Smooth muscle cell of the brain vasculature (primary cell): ENCODE data around the gene HDAC4.

Source experiments
- DNase-seq: peaks from one replicate; pipeline ENCODE4 v3.0.0-alpha.2; 2012; ENCODE audit warnings: low read depth, low spot score

Gene HDAC4

DNA sequence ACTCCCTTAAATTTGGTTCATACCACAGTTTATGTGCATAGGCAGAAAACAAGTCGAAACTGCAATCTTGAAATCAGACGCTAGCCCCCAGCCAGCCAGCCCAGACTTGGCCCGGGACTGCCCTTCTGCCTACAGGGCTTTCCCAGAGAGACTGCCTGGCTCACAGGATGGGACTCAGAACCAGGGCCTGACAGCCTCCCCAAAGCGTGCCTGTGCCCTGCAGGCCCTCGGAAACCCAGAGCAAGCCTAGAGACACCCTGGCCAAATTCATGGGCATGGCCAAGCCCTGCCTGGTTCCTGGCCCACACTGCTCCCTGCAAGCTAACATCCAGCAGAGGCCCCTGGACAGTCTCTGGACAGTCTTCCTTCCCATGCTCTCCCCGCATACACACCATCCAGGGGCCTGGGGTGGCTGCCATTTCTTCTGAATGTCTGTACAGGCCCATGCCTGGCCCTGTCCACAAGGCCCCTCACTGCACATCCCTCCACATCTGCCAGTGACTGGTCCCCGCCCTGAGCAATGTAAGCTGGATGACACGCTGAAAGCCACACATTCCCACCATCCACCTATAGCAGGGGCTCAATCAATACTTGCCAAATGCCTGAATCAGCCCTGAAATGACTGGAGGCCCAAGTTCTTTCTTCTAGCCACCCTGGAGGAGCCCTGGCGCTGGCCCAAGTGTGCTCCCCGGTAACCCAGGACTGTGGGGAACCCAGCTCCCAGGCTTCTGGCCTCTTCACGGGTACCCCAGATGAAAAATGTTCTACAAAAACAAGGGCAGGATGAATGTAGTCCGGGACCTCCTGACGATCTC, 73.1 kb downstream of the HDAC4 start:
- DNase-seq, result no peak

DNA sequence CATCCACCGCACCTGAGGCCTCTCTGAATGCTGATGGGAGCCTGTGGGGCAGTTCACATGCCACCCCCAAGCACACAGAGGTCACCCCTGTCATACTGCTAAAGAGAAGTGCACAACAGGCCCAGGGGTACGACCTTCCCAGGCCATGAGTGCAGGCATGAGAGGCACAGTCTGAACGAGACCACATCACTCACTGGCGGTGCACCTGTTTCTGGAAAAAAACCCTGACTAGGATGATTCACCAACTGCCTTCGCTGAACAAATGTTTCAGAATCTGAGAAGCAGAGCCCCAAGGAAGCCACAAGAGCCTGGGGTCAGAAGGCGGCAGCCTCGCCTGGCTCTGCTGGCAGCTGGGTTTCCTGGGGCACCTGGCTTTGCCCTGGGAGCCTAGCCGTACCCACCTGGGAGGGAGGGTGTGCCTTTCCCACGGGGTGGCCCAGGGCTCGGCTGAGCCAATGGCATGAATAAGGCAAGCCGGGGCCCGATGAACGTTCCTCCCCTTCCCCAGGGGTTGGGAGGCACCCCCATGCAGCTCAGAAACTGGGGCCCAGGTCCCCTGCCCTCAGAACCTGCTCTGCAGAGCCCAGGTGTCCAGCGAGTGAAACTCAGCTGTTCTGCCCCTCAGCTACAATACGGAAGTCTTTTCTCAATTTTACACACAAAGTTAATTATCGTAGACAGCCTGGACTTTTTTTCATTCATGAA, 73.8 kb downstream of the HDAC4 start:
- DNase-seq, result no peak

DNA sequence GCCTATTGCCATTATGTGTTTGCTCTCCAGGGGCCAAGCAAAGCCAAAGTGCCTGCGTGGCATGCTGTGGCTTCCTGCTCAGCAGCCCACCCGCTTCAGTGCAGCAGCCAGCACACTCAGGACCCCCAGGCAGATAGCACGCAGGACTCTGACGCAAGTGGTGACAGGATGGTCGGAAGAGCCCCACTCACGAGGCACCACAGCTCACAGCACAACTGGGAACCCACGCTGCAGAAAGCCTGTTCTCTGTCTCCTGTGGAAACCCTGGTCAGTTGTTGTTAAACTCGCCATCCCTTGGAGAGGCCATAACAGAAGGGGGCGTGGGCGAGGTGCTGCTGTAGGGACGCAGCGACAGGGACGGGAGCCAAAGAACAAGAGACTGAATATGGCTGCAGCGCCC, 76.4 kb downstream of the HDAC4 start:
- DNase-seq, result no peak

DNA sequence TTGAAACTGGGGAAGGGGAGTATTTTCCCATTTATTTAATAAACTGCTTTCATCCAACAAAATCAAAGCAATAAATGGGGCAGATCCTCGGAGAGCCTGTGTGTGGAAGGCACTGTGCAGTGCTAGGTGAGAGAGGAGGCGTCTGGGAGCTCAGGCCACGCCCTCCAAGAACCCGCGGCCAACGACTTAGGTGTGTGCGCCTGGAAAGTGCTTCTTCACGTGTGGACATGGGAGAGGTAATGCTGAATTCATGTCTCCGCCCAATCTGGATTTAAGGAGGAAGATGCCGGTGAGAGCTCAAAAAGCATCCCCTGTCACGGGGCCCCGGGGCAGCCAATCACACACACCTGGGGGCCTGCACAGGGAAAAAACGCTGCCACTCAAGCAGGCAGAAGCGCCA, 77.4 kb downstream of the HDAC4 start:
- no peak for DNase-seq

DNA sequence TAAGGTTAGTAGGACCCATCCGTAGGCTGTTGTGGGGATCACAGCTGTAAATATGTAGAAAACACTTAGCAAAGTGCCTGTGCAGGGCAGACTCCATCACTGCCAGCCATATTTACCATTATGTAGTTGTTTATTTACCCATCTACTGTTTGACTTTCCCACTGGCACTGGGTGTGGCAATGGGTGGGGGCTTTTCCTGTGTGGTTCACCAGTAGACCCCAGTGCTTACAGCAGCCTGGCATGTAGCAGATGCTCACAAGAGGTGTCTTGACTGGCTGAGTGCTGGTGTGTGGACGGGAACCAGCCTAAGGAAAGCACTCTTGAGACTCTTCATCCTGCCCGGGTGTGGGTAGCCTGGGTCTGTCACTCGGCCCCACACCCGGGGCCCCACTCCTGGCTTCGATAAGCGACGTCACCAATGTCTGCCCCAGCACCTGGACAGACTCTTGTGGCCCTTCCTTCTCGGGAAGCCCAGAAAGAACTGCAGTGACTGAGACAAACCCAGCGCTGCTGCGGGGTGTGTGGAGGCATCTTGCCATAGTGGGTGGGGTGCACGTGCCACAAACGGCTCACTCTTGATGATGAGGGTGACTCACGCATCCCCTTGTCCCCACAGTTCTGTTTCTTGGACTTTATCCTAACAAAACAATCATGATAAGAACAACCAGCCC, 78.3 kb downstream of the HDAC4 start:
- DNase-seq, result no peak

DNA sequence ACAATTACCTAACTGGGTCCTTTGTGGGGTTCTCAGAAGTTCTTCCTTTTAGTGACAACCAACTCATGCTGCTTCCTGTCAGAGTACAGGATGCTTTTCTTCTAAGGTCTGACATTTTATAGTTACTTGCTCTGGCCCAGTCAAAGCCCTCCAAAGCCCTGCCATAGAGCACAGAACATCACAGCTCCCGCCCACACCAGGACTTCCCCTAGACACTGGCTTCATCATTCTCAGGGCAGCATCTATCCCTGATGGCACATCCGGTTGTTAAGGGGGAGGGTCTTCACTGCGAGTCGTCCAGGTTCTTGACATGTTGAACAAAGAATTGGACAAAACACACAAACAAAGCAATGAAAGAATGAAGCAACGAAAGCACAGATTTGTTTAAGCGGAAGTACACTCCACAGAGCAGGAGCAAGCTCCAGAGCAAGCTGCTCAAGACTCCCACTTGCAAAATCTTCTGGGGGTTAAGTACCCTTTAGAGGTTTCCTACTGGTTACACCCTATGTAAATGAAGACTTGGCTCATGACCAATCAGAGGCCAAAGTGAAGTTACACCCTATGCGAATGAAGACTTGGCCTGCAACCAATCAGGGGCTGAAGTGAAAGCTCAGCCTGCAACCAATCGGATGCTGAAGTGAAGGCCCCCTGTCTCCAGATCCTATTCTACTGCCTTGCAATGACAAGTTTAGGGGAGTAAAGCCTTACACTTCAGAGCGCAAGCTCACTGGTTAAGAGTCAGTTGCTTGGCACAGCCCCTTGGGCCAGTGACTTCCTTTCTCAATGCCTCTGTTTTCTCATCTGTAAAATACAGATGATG, 79.0 kb downstream of the HDAC4 start:
- DNase-seq, result no peak

DNA sequence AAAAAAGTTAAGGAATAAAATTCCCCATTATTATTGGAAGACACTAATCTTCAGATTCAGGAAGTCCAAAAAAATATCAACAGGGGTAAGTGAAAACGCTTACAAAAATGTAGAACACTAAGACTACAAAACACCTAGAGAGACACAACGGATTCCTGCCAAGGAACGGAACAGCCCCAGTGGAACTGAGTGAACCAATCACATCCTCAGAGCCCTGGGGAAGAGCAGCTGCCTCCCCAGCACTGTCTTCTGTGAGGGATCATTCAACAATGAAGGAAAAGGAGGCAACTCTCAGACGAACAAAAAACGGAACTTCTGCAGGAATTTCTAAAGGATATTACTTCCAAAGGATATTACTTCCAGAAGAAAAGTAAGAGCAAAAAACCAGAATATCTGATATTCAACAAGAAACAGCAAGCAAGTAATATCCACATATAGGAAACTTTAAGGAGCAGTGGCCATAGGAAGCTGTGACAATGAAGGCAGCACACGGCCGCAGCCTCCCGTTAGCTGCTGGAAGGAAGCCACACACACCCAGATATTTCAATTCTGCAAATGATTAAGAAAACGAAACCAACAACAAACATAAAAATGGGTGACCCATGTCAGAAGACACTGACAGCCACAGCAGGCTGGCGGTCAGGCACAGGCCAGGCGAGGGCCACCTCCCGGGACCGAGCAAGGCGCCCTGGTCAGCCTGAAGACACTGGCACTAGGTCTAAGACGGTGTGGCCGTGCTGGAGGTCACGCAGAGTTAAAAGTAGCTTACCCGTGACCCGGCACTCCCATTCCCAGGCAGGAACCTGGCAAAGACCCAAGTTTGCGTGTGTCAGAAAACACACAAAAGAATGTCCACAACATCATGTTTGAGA, 81.8 kb downstream of the HDAC4 start:
- no peak for DNase-seq

DNA sequence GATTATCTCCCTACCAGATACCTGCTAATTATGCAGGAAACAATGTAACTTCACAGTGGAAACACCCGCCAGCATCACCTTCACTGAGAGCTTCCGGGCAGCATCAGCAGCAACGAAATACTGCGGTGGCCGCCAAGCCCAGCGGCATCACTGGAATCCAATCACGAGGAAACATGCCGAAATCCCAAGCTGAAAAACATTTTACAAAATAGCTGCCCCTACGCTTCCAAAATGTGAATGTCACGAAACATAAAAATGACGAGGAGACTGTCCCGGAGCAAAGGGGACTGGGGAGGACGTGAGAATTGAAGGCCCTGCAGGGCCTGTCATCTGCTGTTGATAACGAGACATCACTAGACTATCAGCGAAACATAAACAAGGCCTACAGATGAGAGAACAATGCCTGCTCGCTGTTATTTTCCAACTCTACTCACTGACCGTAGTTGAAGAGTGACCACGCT, 82.6 kb downstream of the HDAC4 start:
- DNase-seq, result no peak

DNA sequence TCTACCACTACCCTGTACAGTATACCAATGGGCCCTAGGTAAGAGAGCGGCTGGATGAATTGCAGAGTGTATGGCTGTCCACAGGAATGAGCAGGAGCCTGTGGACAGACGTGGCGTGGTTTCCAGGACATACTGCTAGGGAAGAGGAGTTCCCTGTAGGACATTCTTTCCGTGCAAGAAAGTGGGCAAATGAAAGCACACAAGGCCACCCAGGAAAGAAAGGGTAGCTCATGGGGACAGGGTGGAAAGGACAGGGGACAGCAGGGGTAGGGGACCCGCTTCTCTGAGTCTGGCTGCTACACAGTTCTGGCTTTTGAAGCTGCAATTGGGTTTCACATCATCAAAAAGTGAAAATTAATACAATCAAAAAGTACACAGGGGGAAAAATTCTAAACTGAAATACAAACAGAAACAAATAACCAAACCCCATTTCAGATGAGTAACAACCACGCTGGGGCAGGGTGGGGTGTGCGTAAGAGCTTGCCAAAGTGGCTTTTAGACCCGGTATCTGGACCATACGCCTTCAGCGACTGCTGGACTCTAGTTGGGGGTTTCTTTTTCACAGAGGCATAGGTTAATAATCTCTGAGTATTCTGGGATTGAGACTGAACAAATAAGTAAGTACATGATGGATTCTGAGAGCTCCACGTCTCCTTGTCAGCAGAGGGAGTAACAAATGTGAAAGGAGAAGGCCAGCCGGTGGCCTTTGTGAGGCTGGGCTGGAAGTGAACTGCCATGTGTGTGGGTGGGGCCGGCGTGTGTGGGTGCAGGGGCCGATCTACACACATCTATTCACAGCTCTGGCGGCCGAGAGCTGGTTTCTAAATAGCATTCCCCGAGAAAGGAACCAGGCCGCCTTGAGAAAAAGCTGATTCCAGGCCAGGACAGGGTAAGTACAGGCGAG, 84.0 kb downstream of the HDAC4 start:
- DNase-seq, result no peak

DNA sequence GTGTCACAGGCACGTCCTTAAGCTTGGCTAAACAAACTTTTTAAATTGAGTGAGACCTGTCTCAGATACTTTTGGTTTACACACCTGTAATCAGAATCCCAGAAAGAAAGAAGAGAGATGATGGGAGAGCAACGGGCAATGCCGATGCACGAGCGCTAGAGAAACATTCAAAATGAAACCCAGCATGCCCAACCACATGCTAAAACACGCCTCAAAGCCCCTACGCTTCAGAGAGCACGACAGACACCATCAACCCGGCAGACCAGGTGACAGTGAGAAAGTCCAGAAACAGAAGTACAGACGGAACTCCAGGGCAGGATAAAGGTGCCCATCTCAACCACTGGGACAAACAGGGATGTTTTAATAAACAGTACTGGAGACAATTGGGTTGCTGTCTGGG, 85.5 kb downstream of the HDAC4 start:
- no peak for DNase-seq

DNA sequence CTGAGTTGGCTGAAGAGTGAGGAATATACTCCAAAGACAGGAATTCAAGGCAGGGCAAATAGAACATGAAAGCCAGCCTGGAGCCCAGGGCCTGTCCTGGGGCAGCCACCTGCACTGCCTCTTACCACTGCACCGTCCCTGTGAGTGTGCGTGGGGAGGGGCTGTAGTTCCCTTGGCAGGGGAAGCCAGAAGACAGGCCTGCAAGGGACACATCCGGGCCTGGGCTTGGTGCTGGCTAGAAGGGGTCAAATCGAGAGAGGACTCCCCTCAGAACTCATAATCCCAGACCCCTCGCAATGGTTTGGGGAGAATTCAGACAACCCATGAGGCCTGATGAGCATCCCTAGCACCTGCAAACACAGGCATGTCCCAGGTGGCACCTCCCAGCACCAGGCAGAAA, 87.0 kb downstream of the HDAC4 start:
- no peak for DNase-seq

DNA sequence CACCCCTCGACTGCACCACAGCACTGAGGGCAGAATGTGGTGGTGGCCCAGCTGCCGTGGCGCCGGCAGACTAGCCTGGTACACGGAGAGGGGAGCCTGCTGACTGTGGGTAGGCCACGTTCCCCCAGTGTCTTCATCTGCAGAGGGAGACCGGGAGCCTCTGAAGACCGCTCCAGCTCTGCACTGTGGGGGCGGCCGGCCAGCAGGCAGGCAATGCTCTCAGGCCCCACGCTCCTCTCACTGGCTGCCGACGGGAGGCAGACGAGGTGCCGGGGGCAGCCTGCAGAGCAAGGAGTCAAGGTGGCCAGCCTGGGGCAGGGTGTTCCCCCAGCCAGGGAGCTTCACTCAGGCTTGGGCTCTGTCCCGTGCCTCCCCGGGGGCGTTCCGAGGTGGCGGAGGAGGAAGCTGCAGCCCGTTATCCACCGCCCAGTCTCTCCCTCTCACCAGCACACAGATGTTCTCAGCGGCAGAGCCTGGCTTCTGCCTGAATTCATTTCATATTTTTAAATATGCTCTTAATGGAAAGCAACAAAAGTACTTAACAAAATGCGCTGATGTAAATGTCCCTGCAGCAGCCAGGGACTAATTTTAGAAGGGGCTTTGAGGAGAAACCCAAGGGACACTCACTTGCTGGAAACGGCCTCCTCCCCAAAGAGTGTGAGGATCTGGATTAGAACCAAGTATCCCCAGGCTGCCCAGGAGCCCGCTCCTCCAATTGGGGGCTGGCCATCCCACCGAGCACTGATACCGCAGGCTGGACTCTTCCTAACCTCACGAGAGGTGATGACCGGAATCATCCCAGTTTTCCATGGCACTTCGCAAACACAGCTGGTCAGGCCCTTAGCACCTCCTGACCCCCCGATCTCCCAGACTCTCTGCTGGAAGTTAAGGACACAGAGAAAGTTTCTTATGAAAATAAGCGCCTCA, 87.8 kb downstream of the HDAC4 start:
- no peak for DNase-seq

DNA sequence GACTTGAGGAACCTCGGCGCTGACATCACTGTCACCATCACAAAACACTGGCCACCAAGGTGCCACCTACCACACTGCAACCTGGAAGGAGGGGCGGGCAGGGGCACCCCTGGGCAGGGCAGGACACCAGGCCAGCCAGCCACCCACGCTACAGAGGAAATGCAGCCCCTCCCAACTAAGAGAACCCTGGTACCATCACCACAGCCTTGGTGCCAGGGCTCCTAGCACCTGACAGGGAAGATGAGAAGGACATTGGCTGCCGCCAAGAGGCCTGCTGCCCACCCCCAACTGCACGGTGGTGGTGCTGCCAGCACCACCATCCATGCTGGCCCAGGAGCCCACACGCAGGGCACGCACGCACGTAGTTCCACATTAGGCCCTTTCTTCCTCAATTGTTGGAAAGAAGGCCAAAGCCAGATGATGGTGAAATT, 88.7 kb downstream of the HDAC4 start:
- DNase-seq, result no peak

DNA sequence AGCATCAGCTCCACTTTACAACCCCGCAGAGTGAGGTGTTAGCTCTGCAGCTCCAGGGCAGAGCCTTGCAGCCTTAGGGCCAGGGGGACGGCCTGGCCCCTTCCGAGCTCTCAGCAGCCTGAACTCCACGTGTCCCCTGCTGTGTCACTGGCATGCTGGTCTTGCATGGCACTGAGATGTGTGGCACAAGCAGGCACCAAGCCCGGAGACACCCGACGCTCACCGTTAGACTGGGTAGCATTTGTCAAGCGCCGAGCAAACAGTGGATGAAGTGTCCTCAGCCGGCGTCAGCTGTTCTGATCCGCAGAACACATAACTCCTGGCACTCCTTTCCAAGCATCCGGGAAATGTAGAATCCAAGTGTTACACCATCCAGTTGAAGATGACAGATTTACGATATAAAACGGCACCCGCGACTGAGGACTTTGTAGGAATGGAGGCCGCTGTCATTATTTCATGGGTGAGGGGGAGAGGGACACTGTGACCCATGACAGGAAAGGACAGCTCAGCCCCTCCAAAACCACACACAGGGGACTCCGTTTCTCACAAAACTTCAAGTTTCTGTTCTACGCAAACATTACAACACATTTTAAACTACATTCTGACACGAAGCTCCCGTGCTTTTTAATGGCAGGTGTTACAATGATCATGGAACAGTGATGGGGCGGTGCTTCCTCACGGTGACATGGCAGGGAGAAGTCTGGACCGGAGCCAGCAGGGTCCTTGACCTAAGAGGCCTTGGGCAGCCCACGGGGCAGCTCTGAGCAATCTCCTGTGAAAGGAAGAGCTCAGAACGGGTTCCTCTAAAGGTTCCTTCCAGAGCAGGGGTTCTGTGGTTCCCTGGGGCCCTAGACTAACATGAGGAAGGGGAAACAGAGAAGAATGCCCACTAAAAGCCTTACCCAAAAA, 89.4 kb downstream of the HDAC4 start:
- DNase-seq, result no peak

DNA sequence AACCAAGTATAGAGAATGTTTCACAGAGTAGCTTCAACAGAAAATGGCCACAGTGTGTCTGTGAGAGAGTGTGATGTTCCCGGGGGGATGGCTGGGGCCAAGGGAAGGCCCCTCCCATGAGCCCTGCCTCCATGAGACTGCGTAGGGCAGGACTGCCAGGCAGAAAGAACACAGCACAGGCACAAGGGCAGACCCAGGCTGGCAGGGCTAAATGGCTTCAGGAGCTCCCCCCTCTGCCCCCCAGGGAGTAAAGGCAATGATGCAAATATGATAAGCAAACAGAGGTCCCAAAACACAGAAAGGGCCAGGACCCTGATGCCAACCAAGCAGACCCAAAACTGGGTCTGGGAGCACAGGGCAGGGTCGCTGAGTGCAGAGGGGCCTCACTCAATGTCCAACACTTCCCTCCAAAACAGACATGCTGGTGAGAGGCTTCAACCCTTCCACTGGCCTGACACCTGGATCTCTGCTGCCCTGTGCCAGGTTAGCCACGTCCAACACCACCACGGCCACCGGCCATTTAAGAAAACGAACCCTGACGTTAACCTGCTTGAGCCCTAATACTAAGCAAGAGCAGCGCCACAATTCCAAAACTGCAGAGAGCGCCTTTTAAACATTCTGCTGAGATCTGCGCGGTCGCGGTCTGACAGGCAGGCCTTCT, 90.3 kb downstream of the HDAC4 start:
- DNase-seq, result no peak

DNA sequence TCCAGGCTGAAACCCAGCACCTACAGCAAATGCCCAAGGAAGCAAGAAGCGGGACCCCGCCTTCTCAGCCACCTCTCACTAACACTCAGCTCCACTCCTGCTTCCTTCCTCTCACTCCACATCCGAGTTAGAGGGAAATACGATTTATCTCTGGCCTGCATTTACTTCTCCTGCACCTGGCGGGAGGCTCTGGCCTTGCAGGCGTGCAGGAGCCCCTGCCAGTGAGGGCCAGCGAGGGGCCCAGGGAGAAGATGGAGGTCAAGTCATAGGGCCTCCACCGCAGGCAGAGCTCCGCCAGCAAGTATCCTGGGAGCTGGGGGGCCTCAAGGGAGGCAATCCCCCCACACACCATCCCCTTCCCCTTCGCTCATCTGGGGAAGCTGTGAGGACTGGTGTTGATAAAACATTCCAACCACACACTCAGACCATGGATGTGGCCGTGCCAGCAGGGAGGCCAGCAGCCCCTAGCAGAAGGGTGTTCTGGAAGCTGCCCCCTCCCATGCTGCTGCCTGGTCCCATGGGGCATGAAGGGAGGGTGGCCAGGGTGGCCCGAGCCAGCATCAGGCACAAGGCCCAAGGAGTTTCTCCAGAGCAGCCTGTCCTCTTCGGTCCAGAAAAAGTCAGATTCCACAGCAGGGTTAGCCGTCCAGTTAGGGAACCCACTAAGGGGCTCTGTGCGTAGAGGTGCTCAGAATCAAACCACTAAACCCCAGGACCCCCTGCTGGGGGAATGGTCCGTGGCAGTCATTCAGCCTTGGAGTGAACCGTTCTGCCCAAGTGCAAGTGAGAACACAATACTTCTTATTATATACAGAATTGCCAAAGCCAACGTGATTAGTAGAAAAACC, 91.2 kb downstream of the HDAC4 start:
- no peak for DNase-seq
